K562 (cell line): ENCODE results near the gene AP3M1. TPM values are rescaled to one million over a fixed set of nuclear protein-coding genes. Genes with fewer than 3 reads are reported as not detected.
A peak's percentile ranks its signal among the peaks of the same experiment; 100 is the strongest.

ENCODE experiments used
- CBFA2T3 ChIP-seq: fragments of 450-650 bp; IDR thresholded peaks from 2 replicates; pipeline ENCODE4 v1.6.1; 2017
- CBX2 ChIP-seq: fragments of 200-600 bp; sonication (generic); IDR thresholded peaks from one replicate; pipeline ENCODE4 v1.6.1; 2012; ENCODE audit warnings: mild to moderate bottlenecking, low read length, inconsistent platforms; ENCODE audit not compliant: insufficient read depth, poor library complexity, severe bottlenecking
- CHD2 ChIP-seq: IDR thresholded peaks from 2 replicates; pipeline ENCODE4 v1.6.1; 2011; ENCODE audit warnings: low read depth, low read length
- KAT8 ChIP-seq: fragments of 450-650 bp; IDR thresholded peaks from 2 replicates; pipeline ENCODE4 v1.6.1; 2016; ENCODE audit warnings: low read depth, mild to moderate bottlenecking
- MECOM ChIP-seq: fragments of 250-450 bp; sonication (Bioruptor Pico); IDR thresholded peaks from 2 replicates; pipeline ENCODE4 v1.8.0; 2022; ENCODE audit warnings: inconsistent platforms
- NONO ChIP-seq, 2 experiments: fragments of 200-400 bp in 1 of 2; fragments of 450-650 bp in 1 of 2; formaldehyde crosslinking in 1 of 2; IDR thresholded peaks; 2 replicates each; pipeline ENCODE4 v1.6.1; 2017; ENCODE audit warnings: low read depth in 2 of 2, mild to moderate bottlenecking in 2 of 2, moderate library complexity in 2 of 2, low read length in 1 of 2
- NR2C2 ChIP-seq, 2 experiments: fragments of 200-800 bp in 1 of 2; sonication (Bioruptor generic) in 1 of 2; sonication (generic) in 1 of 2; formaldehyde crosslinking in 1 of 2; IDR thresholded peaks; 2 replicates each; pipeline versions ENCODE4 v1.6.1 to v1.8.0; 2016 to 2022; ENCODE audit warnings: mild to moderate bottlenecking in 1 of 2, missing compliant biosample characterization in 1 of 2, missing genetic modification characterization in 1 of 2, missing genetic modification reagents in 1 of 2
- POLR2AphosphoS2 ChIP-seq: IDR thresholded peaks from 2 replicates; pipeline ENCODE4 v1.6.1; 2012; ENCODE audit warnings: low read length, improper control_type of control experiment
- SMARCE1 ChIP-seq: fragments of 450-650 bp; IDR thresholded peaks from 2 replicates; pipeline ENCODE4 v1.7.1; 2016; ENCODE audit warnings: mild to moderate bottlenecking
- SP2 ChIP-seq: IDR thresholded peaks from 2 replicates; pipeline ENCODE4 v1.6.1; 2011; ENCODE audit warnings: mild to moderate bottlenecking, low read depth, low read length, moderate library complexity; ENCODE audit not compliant: poor library complexity, severe bottlenecking; ENCODE audit errors: extremely low read depth
- TCF7 ChIP-seq: sonication (generic); IDR thresholded peaks from 2 replicates; pipeline ENCODE4 v1.6.1; 2016; ENCODE audit warnings: antibody characterized with exemption, borderline replicate concordance
- XRCC5 ChIP-seq: fragments of 200-400 bp; formaldehyde crosslinking; IDR thresholded peaks from 2 replicates; pipeline ENCODE4 v1.6.1; 2017; ENCODE audit warnings: low read depth, mild to moderate bottlenecking, low read length
- ZNF253 ChIP-seq: fragments of 250-450 bp; sonication (Bioruptor Pico); conservative IDR thresholded peaks from 2 replicates; pipeline ENCODE4 v1.6.1; 2021; ENCODE audit warnings: mild to moderate bottlenecking
- polyA plus RNA-seq, 8 experiments: library from polyadenylated mRNA; depleted of rRNA in 4 of 8; stranded (reverse) in 5 of 8; unstranded in 3 of 8; fragments of >200 nt; fragmentation: Nextera tagmentation in 2 of 8; fragmentation: Illumina TruSeq in 1 of 8; extraction: Ambion mirVana in 2 of 8; extraction: Trizol in 1 of 8; gene quantifications; 2 replicates each; pipeline versions ENCODE4 v1.2.1 to v1.2.3, GENCODE V29; 2011 to 2014; ENCODE audit warnings: inconsistent platforms in 1 of 8, missing spikeins in 1 of 8
- total RNA-seq, 7 experiments: library from RNA; depleted of rRNA in 6 of 7; stranded (reverse); fragments of >200 nt in 6 of 7; fragmentation: Illumina TruSeq in 2 of 7; extraction: Trizol in 2 of 7; gene quantifications; 2 replicates each; pipeline versions ENCODE4 v1.2.1 to v1.2.3, GENCODE V29; 2011 to 2021; ENCODE audit warnings: low replicate concordance in 1 of 7
- TF ChIP-seq, protein P1 (sequence below): fragments of 450-650 bp; IDR thresholded peaks from 2 replicates; pipeline ENCODE4 v1.6.1; 2017; ENCODE audit warnings: antibody characterized with exemption
- TF ChIP-seq, protein P2 (sequence below): sonication (generic); formaldehyde crosslinking; IDR thresholded peaks from 2 replicates; pipeline ENCODE4 v1.8.0; 2022; ENCODE audit warnings: mild to moderate bottlenecking, missing genetic modification reagents
- TF ChIP-seq, protein P3 (sequence below), 2 experiments: fragments of 450-650 bp; conservative IDR thresholded peaks; 2 replicates each; pipeline ENCODE4 v1.6.1; 2017; ENCODE audit warnings: mild to moderate bottlenecking in 2 of 2, moderate library complexity in 2 of 2
- TF ChIP-seq, protein P4 (sequence below): fragments of 450-650 bp; formaldehyde crosslinking; conservative IDR thresholded peaks from 2 replicates; pipeline ENCODE4 v1.4.0; 2022; ENCODE audit warnings: mild to moderate bottlenecking, missing genetic modification characterization

The AP3M1 gene
- total and polyA plus RNA-seq, 9 of the 15 experiments (the other 6 are each of a cell fraction or from before 2014, with no cell fraction given), result 44.3 to 135 (median 67.6) TPM

DNA sequence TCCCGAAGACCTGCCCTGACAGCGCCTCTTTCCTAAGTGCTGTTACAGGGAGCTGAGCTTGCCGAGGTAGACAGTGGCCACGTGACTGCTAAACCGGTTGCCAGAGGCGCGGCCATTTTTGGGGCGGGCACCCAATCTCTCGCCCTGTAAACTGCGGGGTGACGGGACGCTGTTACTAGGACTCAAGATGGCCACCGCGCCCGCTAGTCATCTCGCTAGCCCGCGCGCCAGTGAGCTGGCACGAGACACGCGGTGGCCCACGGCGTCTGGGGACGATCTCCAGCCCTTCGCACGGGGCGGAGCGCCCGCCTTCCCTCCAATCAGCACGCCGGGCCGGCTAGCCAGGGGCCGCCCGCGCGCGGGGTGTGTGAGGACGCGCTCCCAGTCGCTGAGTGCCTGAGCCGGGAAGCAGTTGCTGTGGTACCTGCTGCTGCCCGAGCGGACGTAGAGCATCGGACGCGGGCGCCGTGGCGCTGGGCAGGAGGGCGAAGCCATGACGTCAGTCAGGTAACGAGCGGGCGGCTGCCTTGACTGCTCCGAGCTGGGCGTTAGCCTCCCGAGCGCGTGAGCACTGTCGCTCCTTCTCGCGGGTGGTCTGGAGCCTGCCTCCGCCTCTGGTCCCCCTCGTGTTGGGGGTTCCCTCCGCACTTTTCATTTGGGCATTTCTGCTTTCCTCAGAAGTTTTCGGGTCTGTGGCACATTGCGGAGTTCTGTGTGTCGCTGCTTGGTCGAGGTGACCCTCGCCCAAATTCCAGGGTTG is 25.9 kb upstream of the AP3M1 start (continued):
- TF ChIP-seq, protein P1, sequence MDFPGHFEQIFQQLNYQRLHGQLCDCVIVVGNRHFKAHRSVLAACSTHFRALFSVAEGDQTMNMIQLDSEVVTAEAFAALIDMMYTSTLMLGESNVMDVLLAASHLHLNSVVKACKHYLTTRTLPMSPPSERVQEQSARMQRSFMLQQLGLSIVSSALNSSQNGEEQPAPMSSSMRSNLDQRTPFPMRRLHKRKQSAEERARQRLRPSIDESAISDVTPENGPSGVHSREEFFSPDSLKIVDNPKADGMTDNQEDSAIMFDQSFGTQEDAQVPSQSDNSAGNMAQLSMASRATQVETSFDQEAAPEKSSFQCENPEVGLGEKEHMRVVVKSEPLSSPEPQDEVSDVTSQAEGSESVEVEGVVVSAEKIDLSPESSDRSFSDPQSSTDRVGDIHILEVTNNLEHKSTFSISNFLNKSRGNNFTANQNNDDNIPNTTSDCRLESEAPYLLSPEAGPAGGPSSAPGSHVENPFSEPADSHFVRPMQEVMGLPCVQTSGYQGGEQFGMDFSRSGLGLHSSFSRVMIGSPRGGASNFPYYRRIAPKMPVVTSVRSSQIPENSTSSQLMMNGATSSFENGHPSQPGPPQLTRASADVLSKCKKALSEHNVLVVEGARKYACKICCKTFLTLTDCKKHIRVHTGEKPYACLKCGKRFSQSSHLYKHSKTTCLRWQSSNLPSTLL, result no peak
- TF ChIP-seq NR2C2 (CRISPR knock-in tag; IDR thresholded peaks at IDR 0.05), result no peak; the same call in none of the 2 replicates
- TF ChIP-seq NR2C2 (tag; IDR thresholded peaks at IDR 0.05), result peak; percentile 81
- TF ChIP-seq, protein P2, sequence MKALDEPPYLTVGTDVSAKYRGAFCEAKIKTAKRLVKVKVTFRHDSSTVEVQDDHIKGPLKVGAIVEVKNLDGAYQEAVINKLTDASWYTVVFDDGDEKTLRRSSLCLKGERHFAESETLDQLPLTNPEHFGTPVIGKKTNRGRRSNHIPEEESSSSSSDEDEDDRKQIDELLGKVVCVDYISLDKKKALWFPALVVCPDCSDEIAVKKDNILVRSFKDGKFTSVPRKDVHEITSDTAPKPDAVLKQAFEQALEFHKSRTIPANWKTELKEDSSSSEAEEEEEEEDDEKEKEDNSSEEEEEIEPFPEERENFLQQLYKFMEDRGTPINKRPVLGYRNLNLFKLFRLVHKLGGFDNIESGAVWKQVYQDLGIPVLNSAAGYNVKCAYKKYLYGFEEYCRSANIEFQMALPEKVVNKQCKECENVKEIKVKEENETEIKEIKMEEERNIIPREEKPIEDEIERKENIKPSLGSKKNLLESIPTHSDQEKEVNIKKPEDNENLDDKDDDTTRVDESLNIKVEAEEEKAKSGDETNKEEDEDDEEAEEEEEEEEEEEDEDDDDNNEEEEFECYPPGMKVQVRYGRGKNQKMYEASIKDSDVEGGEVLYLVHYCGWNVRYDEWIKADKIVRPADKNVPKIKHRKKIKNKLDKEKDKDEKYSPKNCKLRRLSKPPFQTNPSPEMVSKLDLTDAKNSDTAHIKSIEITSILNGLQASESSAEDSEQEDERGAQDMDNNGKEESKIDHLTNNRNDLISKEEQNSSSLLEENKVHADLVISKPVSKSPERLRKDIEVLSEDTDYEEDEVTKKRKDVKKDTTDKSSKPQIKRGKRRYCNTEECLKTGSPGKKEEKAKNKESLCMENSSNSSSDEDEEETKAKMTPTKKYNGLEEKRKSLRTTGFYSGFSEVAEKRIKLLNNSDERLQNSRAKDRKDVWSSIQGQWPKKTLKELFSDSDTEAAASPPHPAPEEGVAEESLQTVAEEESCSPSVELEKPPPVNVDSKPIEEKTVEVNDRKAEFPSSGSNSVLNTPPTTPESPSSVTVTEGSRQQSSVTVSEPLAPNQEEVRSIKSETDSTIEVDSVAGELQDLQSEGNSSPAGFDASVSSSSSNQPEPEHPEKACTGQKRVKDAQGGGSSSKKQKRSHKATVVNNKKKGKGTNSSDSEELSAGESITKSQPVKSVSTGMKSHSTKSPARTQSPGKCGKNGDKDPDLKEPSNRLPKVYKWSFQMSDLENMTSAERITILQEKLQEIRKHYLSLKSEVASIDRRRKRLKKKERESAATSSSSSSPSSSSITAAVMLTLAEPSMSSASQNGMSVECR (CRISPR knock-in tag), result peak; percentile 85
- peak; percentile 63; the same call in 1 of the 2 replicates for TF ChIP-seq XRCC5
- TF ChIP-seq, protein P3, sequence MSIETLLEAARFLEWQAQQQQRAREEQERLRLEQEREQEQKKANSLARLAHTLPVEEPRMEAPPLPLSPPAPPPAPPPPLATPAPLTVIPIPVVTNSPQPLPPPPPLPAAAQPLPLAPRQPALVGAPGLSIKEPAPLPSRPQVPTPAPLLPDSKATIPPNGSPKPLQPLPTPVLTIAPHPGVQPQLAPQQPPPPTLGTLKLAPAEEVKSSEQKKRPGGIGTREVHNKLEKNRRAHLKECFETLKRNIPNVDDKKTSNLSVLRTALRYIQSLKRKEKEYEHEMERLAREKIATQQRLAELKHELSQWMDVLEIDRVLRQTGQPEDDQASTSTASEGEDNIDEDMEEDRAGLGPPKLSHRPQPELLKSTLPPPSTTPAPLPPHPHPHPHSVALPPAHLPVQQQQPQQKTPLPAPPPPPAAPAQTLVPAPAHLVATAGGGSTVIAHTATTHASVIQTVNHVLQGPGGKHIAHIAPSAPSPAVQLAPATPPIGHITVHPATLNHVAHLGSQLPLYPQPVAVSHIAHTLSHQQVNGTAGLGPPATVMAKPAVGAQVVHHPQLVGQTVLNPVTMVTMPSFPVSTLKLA (conservative IDR thresholded peaks at IDR 0.05), result peak; percentile 93 to 96
- no peak; the same call in 1 of the 2 replicates for TF ChIP-seq CHD2
- no peak for TF ChIP-seq KAT8
- TF ChIP-seq CBFA2T3, result peak; percentile 43
- TF ChIP-seq SMARCE1, result peak; percentile 49; the same call in 1 of the 2 replicates
- TF ChIP-seq CBX2, result no peak
- TF ChIP-seq, protein P4, sequence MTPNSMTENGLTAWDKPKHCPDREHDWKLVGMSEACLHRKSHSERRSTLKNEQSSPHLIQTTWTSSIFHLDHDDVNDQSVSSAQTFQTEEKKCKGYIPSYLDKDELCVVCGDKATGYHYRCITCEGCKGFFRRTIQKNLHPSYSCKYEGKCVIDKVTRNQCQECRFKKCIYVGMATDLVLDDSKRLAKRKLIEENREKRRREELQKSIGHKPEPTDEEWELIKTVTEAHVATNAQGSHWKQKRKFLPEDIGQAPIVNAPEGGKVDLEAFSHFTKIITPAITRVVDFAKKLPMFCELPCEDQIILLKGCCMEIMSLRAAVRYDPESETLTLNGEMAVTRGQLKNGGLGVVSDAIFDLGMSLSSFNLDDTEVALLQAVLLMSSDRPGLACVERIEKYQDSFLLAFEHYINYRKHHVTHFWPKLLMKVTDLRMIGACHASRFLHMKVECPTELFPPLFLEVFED (CRISPR knock-in tag), result peak; percentile 67; the same call in 1 of the 2 replicates
- peak; percentile 60; the same call in 1 of the 2 replicates for TF ChIP-seq MECOM (CRISPR knock-in tag)
- TF ChIP-seq NONO (IDR thresholded peaks at IDR 0.05; ENCODE audit: low read depth in 2 of 2, low read length in 1 of 2), result peak; percentile 63 to 87; a peak in 3 of 4 replicates
- peak; percentile 87 for TF ChIP-seq POLR2AphosphoS2
- no peak for TF ChIP-seq SP2
- 0 out of 2 replicates have a peak, but pooled peaks have one; percentile 53 for TF ChIP-seq ZNF253 (CRISPR knock-in tag)
- TF ChIP-seq TCF7, result no peak
